ENCODE measurements around the gene FCHSD1.

FCHSD1 gene

DNA sequence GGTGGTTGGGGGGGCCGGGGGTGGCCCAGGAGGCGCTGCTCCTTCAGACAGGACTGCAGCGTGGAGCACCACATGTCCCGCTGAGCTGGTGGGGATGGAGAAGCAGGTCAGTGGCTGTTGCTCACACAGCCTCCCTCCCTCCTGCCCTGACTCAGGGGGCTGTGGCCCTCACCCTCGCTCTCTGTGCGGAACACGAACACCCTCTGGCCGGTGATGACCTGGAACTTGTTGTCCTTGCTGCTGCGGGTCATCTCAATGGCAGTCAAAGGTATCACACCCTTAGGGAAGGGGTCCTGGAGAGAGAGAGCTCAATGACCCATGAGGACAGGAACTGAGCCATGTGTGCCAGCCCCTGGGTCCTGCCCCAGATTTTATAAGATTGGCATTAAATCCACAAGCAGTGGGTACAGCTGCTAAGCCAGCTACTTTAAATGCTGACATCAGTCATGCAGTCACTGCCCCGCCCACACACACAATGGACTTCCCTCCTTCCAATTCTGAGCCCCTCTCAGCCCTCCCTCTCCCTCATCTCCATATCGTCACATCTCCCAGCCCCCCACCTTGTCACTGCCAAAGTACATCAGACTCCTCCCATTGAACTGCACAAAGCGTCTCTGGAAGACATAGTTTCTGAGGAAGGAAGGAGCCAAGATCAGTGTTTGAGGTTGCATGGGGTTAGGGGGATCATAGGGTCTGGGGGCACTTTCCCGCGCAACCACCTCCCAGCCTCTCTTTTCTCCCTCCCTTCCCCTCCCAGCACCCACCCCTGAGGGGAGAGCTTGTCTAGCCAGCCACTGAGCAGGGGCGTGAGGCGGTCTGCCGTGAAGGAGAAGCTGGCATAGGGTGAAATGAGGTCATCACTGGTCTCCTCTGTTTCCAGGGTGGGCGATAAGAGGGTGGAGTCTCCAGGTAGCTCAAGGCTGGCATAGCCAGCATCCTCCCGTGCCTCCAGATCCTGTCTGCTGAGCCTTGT, 21.9 kb upstream of the FCHSD1 start:
- no peak for DNase-seq

DNA sequence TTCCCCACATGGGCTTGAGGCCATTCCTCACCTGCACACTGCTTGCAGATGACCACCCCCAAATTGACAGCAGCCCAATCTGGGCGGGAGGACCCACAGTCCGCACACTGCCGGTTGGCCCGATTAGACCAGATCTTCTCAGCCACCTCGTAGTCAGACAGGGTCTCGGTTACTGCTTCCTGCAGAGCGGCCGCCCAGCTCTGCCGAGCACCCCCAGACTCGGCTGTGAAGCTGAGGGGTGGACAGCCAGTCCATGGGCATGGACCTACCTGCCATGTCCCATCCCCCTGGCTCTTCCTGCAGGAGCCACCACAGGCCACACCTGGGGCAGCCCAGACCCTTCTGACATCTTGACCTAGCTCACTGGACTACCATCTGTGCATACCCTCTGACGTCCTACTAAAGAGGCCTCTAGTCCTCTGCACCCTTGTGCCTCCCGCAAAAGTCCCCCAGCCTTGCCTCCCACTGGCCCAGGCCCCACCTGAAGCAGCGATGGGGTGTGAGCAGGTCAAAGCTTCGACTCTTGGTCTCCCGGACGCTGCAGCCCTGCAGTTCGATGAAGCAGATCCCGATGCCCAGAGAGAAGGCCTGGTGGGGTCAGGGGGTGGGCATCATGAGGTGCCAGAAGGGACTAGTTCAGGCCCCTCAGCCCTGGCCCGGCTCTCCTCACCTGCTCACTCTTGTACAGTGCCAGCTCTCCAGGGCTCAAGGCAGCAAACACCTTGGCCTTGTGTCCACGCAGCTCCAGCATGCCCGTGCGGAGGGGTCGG, 21.0 kb upstream of the FCHSD1 start:
- no peak for DNase-seq

DNA sequence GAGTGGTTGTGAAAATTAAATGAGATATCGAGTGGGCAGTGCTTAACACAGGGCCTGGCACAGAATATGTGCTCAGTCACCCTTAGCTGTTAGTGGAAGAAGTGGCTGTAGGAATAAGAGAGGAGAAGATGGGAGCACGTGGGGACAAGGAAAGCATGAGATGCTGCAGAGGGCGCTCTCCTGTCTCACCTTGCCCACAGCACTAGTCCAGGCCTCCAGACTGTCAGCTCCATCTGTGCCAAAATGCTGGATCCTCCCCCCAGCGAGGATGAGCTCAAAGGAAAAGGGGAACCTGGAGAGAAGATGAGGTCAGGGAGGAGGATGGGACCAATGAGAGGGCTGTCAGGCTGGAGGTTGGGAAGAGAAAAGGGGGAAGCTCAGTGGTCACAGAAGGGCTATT, 18.3 kb upstream of the FCHSD1 start:
- no peak for DNase-seq

DNA sequence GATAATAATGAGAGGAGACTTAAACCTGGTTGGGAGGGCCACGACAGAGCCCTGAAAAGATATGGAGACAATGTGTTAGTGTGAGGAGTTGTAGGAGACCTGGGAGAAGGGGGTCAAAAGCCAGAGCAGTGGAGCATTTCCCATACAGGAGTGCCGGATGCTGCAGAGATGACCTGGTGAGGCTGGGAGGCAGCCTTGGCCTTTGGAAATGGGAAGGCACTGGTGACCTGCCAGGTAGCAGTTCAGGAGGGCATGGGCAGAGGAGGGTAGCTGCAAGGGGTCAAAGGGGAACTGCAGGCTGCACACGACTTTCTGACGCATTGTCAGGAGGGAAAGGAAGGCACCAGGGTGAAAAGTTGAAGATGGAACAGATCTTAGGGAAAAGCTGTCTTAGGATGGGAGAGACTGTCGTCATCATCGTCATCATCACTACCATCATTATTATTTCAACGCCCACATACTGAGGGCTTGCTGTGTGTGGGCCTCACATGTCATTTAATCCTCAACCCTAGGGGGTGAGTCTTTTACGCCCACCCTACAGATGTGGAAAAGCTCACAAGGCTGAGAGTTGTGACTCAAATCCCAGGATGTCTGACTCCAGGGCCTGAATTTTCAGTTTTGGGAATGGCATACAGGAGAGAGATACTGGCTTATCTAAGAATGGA, 17.5 kb upstream of the FCHSD1 start:
- DNase-seq: no peak

DNA sequence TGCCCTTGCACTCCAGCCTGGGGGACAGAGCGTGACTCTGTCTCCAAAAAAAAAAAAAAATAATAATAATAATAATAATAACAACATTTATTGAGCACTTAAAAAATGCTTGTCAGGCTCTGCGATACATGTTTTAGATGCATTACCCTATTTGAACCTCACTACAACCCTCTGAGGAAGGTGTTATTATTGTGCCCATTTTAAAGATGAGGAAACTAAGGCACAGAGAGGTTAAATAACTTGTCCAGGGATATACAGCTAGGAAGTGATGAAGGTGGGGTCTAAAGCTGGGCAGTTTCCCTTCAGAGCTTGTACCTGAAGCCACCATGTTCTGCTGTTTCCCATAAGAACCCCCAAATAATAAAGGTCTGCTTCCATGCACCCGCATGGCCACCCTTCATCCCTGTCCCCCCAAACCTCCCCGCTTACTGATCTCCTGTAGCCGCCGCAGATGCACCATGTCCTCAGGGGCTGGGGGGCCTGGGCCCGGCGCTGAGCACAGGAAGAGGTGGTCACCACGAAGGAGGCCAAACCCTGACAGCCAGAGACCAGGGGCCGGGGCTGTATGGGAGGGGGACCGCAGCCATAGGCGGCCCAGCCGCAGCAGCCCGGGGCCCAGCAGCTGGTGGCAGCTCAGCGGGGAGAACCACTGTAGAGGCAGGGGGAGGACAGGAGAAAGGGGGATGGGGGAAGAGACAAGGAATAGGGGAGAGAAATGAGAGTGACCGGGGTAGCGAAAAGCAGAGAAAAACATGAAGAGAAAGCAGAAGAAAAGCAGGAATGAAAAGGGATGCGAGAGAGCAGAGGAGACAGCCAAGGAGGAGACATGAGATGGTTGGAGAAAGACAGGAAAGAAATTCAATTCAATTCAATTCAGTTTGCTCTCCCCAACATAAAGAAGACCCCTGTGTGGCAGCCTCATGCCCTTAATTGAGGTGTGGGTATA, 15.1 kb upstream of the FCHSD1 start:
- no peak for DNase-seq

DNA sequence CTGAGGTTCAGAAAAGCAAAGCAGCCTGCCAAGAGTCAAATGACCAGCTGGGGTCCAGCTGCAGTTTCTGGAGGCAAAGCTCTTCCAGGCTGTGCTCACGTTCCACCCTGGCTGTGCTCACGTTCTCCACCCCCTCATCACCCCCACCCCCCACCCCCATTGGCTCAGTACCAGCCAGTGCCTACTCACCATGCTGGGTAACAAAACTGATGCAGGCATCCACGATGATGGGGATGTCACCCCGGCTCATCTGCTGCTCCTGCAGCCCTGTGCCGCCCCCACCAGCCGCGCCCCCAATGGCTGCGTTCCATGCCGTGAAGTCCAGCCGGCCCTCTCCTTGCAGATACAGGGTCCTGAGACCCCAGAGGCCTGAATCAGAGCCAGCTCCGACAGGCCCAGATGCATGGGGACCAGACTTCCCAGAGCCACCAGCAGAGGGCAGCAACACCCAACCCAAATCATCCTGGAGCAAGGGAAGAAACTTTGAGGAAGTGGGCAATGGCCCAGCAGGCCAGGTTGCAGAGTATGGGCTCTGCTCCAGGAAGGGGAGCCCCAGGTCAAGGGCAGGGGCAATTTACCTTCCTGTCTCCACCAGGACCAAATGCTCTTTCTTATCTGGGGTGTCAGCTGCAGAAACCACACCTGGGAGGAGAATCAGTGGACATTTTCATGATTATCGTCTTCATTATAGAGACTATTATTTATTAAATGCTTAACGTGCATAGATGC, 13.7 kb upstream of the FCHSD1 start:
- DNase-seq: peak; percentile 75

DNA sequence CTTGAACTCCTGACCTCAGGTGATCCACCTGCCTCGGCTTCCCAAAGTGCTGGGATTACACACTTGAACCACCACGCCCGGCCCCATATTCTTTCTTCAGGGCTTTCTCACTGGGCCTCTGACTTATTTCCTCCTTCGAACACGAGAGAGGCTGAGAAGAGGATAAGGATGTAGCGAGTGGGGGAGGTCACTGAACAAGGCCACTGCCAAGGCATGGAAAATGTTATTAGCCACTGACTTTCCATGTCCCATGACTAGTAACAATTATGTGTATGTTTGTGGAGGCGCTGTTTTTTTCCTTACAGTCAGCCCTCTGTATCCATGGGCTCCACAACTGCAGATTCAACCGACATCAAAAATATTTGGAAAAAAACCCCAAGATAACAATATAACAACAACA, 12.3 kb upstream of the FCHSD1 start:
- no peak for DNase-seq

DNA sequence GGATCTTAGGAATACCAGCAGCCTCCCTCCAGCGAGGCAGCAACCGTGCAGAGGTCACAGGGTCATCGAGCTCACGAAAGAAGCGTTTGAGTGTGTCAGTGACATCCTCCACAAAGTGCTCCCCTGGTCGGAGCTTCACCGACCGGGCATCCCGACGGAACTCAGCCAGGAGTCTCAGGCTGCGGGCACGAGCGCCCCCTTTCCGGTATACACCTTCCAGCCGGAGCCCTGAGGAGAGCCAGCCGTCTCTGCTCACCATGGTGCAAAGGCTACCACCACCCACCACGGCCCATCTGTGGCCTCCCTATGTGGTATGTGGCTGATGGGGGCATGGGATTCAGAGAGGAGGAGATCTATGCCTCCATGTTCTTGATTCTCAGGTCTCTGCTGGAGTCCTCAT, 10.8 kb upstream of the FCHSD1 start:
- DNase-seq: no peak

DNA sequence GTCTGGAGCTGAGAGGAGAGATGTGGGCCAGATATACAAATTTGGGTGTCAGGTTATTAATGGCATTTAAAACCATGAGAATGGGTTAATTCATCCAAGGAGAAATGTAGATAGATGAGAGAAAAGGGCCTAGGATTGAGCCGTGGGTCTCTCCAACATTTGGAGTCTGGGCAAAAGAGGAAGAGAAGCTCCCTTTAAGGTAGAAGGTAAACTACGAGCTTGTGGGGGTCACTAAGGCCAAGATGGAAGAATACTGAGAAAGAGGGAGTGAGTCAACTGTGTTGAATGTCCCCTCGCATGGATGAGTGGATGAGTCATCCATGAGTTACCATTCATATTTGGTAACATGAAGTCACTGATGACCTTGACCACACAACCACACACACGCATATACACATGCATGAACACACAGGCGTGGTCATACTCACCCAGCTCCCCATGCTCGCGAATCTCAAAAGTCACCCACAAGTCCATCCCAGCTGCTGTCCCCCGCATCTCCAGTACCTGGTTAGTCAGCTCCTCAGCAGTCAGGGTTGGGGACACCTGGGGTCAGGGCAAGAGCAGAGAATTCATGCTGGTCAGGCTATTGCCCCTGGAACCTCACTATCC, 6.8 kb upstream of the FCHSD1 start:
- DNase-seq: no peak

DNA sequence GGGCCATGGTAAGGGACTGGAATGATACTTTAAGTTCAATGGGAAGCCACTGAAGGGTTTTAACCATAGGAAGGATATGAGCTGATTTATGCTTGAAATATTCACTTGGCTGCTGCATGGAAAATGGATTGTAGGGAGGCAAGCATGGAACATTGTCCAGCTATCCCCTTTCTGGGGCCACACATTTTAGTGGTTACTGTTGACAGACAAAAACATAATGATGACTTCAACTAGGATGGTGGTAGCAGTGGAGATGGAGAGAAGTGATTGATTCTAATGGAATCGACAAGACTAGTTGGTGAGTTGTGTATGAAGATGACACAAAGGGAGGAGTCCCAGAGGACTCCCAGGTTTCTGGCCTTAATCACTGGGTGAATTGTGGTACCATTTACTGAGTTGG, 6.2 kb upstream of the FCHSD1 start:
- no peak for DNase-seq

DNA sequence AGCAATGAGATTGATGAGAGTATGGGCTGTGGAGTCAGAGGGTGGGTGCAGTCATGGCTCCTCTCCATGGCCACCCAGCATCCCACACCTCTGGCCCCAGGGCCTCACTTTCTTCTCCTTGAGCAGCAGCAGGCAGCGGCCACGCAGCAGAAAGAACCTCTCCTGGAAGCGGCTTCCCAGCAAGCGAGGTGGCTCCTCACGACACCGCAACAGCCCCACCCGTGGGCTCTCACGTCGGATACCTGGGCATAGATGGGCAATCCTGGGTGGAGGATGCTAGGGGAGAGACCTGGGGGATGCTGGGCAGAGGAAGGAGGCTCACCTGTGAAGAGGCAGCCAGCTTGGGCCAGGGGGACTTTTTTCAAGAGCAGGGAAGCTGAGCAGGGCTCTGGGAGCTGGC, 5.2 kb upstream of the FCHSD1 start:
- DNase-seq: no peak

DNA sequence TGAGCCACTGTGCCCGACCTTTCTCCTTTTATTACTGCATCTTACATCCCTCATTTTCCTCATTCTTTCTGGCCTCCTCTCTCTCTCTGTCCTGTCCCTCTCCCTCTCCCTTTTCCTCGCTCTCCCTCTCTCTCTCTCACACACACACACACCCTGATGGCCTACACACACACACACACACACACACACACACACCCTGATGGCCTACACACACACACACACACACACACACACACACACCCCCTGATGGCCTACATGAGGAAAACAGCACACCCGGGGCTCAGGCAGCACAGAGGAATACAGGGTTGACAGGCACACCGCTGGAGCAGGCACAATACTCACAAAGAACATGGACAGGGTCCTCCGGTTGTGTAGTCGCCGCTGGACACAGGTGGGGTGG, 3.8 kb upstream of the FCHSD1 start:
- DNase-seq: no peak

DNA sequence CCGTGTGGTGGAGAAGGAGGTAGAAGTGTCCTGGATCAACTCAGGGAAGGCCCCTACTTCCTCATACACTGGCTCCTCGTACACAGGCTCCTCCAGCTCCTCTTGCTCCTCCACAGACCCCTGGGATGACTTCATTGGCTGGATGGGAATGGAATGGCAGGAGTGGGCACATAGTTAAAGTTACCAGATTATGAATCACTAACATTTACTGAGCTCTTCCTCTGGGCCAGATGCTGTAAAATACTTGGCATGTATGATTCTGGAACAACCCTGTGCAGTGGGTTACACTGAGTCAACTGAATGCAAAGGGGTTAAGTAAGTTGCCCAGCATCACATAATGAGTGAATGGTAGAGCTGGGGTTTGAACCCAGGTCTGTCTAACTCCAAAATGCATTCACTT, 3.1 kb upstream of the FCHSD1 start:
- no peak for DNase-seq

DNA sequence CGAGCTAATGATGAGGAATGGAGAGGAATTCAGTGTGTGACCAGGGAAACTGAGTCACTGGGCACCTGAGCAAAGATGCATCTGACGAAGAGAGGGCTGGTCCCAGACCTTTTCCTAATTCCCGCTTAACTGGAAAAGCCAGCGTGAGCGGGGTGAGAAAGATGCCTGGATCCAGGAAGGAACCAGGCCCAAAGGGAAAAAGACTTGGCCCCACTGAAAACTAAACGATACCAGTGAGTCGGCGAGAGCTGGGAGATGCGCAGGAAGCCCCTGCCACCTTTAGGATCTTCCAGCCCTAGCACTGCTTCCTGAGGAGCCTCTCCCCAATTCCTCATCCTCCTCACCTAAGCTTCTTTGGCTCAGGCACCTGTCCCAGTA, 499 bp upstream of the FCHSD1 start:
- DNase-seq: no peak

DNA sequence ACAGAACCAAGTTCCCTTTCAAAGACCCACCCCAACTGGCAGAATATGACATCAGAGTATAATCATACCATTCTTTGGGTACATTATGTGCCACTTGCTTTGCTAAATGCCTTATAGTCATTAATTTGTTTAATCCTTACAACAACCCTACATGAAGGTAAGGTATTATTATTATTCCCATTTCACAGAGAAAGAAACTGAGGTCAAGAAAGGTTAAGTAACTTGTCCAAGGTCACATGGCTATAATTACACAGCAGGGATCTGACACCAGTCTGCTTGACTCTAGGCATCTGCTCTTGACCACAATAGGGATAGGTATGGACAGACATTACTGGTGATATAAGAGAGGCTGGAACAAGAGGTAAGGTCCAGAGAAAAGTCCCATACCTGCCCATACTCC, 1.2 kb downstream of the FCHSD1 start:
- DNase-seq: no peak

DNA sequence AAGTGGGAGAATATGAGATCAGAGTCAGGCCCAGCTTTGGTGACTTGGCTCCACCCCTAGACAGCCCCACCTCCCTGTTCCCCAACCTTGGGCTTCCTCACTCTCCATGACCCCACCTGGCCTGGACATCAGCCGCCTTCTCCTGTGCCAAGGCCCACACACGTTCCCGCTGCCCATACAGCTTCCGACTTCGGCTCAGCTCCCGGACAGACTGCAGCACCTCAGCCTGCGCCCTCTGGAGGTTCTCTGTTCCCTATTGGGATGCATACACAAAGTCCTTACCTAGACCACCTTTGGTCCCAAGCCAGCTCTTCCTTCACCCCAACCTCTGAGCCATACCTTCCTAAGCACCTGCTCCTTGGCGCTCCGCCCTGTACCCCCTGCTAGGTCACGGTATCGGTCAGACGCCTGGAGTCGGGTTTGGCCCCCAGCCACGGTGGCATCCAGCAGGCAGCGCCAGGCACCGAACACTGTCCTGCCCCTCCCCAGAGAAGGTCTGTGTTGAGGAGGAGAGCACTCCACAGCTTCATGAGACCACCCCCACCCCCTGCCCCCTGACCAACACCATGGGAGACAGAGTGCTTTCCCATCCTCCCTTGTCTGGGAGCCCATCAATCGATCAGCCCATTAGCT, 2.0 kb downstream of the FCHSD1 start:
- no peak for DNase-seq

DNA sequence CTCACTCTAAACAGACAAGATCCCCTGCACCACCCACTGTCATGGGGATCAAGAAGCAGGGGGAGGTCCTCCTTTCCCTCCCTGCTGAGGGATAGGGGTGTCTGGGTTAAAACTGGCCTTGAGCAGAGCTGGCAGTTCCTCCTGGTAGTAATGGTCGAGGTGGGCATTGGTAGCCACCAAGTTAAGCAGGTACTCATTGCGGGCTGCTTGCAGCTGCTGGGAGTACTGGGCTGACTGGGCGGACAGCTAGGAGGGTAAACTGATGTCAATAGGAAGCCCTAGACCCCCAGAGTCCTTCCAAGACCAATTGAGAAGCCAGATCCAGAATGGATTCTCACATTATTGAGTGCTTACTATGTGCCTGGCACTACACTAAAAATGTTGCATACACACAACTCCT, 3.4 kb downstream of the FCHSD1 start:
- DNase-seq: no peak

DNA sequence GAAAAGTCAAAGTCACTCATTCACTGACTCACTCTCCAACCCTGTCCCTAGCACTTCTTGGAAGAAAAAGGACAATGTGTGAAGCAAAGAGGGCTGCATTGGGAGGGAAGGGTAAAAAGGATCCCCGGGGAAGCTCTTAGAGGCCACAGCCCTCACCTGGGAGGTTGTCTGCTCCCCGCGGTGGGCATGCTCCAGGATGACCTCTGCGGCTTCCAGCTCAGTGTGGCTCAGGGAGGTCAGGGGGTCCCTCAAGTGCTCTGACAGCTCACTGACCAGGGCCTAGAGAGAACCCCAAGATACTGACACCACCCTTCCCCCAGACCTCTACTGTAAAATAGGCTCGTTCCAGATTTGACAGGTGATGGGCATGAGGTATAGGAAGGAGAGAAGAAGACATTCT, 4.0 kb downstream of the FCHSD1 start:
- DNase-seq: no peak

DNA sequence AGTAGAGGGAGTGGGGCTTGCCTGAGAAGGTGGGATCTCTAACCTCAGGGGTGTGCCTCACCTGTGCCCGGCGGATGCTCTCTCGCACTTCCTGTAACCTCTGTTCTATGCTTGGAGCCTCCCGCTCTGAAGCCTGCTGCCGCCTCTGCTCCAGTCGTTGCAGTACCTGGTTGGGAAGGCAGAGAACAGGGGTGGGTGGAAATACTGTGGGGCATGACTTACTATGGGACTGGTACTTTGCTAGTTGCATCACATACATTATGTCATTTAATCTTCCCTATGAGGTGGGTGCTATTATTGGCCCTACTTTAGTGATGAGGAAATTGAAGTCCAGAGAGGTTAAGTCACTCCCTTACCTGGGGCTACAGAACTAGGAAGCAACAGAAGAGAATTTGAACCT, 5.2 kb downstream of the FCHSD1 start:
- no peak for DNase-seq

DNA sequence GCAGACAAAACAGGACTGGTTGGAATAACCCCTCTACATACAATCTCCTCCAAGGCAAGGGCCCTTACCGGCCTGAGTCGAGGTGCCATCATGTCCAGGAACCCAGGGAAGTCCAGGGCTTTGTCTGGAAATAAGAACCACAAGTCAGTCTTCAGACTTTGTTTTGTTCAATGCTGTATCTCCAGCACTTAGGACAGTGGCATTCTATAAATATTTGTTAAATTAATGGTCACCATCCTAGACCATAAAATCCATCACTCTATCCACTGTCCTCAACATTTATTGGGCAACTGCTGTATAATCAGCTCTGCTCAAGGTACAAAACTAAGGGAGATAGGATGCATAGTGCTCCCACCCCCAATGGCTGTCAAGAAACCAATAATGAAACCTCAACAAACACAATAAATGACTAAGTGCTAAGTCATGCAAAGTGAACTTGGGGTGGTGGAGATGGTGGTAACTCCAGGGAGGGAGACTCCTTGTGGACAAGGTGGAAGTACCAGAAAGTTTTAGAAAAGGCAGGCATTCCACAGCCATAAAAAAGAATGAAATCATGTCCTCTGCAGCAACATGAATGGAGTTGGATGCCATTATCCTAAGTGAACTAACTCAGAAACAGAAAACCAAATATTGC, 9.5 kb downstream of the FCHSD1 start:
- no peak for DNase-seq
